Mesothelial cell of epicardium (in vitro differentiated cells): ENCODE data around the gene RNF224. TPM values are rescaled to one million over a fixed set of nuclear protein-coding genes. Genes with fewer than 3 reads are reported as not detected.

Experiments
- DNase-seq, 2 experiments: peaks; one replicate each; pipeline ENCODE4 v3.0.0; 2021; ENCODE audit warnings: low spot score in 2 of 2; ENCODE audit not compliant: unreplicated experiment in 2 of 2
- H3K27ac Mint-ChIP-seq: 2 replicates; pipeline ENCODE4 v1.8.0; 2021; ENCODE audit warnings: mixed read lengths
- H3K27me3 Mint-ChIP-seq: 2 replicates; pipeline ENCODE4 v1.8.0; 2021; ENCODE audit warnings: low read depth, mixed read lengths
- H3K36me3 Mint-ChIP-seq: 2 replicates; pipeline ENCODE4 v1.8.0; 2021; ENCODE audit warnings: mixed read lengths
- H3K4me1 Mint-ChIP-seq: 2 replicates; pipeline ENCODE4 v1.8.0; 2021; ENCODE audit warnings: mixed read lengths
- H3K4me3 Mint-ChIP-seq: 2 replicates; pipeline ENCODE4 v1.8.0; 2021; ENCODE audit warnings: mild to moderate bottlenecking, moderate library complexity, mixed read lengths
- H3K9me3 Mint-ChIP-seq: 2 replicates; pipeline ENCODE4 v1.8.0; 2021; ENCODE audit warnings: mixed read lengths
- total RNA-seq: library from RNA; stranded (reverse); gene quantifications from 3 replicates; pipeline ENCODE4 v1.2.1, GENCODE V29; 2021
- TF ChIP-seq, protein P1 (sequence below): fragments of 200-600 bp; sonication (generic); IDR thresholded peaks from one replicate; pipeline ENCODE4 v1.5.0; 2021; ENCODE audit warnings: antibody characterized with exemption; ENCODE audit not compliant: unreplicated experiment

RNF224 gene
- total RNA-seq, 1 donor from 2014 or later, result 0.16 TPM

DNA sequence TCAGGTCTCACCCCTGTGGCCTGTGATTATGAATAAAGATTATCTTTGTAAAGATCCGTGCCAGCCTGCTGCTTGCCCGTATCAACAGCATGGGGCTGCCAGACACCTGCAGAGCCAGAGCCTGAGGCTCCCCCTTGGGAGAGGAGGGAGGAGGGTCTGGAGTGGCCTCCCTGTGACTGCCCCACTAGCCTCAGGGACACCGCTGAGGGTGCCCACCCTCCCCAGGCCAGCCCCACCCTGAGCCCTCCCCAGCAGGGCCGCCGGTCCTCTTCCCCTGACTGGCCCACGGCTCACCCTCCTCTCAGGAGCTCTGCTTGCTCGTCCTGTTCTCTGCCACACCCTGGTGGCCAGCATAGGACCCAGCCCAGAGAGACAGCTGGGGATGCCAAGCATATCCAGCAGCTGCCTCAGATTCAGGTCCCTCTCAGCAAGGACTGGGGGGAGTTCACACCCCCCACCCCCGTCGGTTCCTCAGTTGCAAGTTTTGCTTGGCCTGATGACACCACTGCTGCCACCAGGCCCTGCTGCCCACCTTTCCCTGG is 36.9 kb upstream of the RNF224 start:
- no peak for DNase-seq
- no peaks in the 10 kb centered on the region for H3K27me3 Mint-ChIP-seq
- H3K4me1 Mint-ChIP-seq, result peaks cover 34% of the 10 kb centered on the region
- H3K36me3 Mint-ChIP-seq, result peaks cover 3% of the 10 kb centered on the region
- H3K27ac Mint-ChIP-seq, result peak overlapping the region; percentile 82
- TF ChIP-seq, protein P1, sequence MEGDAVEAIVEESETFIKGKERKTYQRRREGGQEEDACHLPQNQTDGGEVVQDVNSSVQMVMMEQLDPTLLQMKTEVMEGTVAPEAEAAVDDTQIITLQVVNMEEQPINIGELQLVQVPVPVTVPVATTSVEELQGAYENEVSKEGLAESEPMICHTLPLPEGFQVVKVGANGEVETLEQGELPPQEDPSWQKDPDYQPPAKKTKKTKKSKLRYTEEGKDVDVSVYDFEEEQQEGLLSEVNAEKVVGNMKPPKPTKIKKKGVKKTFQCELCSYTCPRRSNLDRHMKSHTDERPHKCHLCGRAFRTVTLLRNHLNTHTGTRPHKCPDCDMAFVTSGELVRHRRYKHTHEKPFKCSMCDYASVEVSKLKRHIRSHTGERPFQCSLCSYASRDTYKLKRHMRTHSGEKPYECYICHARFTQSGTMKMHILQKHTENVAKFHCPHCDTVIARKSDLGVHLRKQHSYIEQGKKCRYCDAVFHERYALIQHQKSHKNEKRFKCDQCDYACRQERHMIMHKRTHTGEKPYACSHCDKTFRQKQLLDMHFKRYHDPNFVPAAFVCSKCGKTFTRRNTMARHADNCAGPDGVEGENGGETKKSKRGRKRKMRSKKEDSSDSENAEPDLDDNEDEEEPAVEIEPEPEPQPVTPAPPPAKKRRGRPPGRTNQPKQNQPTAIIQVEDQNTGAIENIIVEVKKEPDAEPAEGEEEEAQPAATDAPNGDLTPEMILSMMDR, result no peak
- H3K9me3 Mint-ChIP-seq, result no peaks in the 10 kb centered on the region
- peak overlapping the region; percentile 94 for H3K4me3 Mint-ChIP-seq

DNA sequence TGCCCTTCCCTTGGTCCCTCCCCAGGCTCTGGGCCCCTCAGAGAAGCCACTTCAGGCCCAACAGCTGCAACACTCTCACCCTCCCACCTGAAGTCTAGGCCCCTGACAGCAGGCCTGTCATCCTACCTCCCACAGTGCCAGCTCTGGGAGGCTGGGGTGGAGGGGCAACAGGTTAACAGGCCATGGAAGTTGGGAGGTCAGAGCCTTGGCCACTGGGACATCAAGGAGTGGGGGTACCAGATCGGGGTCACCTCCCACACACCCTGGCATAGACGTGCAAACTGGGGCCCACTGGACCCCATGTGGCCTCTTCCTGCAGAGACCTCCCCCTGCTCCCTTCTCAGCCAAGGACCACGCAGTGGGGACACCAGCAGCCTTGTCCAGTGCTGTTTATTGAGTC is 36.1 kb upstream of the RNF224 start:
- TF ChIP-seq, protein P1, result no peak
- Mint-ChIP-seq H3K9me3 (no peaks in the 10 kb centered on the region), H3K27ac (peak overlapping the region; percentile 82), H3K4me1 (peaks cover 36% of the 10 kb centered on the region), H3K4me3 (peak overlapping the region; percentile 62), H3K27me3 (no peaks in the 10 kb centered on the region), H3K36me3 (peaks cover 3% of the 10 kb centered on the region)
- no peak for DNase-seq

DNA sequence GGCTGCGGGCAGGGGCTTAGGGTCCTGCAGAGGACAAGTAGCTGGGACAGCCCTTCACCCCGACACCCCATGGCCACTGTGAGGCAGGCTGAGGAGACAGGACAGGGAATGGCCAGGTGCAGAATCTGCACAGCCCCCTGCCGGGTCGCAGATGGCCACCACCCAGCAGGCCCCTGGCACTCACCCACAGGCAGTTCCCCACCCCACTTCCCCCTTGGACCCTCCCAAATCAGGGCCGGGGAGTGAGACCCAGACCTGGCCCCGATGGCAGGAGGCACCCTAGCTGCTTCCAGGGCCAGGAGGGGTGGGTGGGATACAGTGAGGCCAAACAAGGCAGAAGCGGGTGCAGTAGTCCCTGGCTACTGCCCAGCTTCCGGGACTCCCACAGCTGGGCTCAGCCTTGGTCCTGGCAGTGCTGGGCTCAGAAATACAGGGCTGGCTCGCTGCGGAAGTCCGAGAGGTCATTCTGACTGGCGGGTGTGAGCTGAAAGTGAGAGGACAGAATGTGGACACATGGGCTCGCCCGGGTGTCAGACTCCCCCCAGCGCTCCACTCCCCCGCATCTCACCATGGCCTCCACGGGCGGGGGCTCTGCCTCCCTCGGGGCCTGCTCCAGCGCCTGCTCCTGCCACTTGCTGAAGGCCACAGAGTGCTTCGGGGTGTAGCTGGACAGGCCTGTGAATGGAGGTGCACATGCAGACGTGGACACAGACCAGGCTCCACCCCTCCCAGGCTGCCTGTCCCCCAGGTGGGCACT is 35.4 kb upstream of the RNF224 start:
- TF ChIP-seq, protein P1, result no peak
- no peak for DNase-seq
- H3K4me3 Mint-ChIP-seq, result no peak overlapping the region
- no peak overlapping the region for H3K27ac Mint-ChIP-seq
- H3K27me3 Mint-ChIP-seq, result no peaks in the 10 kb centered on the region
- no peaks in the 10 kb centered on the region for H3K9me3 Mint-ChIP-seq
- peaks cover 3% of the 10 kb centered on the region for H3K36me3 Mint-ChIP-seq
- peaks cover 32% of the 10 kb centered on the region for H3K4me1 Mint-ChIP-seq

DNA sequence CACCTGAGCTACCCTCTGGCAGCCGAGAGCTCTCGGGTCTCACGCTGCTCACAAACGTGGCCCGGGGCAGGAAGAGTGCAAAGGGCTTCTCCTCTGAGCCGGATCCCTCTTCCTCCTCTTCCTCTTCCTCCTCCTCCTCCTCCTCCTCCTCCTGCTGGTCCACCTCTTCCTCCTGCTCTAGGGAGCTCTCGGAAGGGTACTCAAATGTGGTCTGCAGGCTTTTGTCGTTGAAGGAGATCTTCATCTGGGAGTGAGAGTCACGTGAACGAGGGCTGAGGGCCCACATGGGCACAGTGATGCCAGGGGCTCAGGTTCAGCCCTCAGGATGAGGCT is 34.9 kb upstream of the RNF224 start:
- Mint-ChIP-seq H3K36me3 (peaks cover 3% of the 10 kb centered on the region), H3K4me1 (peaks cover 27% of the 10 kb centered on the region), H3K4me3 (no peak overlapping the region), H3K27ac (no peak overlapping the region), H3K27me3 (no peaks in the 10 kb centered on the region), H3K9me3 (no peaks in the 10 kb centered on the region)
- no peak for DNase-seq
- TF ChIP-seq, protein P1, result no peak

DNA sequence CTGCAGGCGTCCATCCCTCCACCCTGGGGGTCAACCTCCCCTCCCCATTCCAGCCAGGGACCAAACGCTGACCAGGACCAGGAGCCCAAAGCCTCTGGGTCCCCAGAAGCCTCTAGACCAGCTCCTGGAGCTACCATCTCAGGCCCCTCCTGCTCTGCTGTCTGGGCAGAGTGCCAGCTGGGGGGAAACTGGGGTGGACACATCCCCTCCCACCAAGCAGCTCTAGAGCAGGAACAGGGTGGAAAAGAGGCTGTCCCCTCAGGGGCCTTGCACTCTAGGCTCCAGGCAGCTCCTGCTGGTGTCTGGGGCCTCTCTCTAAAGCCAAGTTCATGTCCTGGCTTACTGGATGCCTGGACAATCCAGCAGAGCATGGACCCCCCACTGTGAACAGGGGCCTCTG is 34.4 kb upstream of the RNF224 start:
- DNase-seq, result no peak
- TF ChIP-seq, protein P1, result no peak
- Mint-ChIP-seq H3K9me3 (no peaks in the 10 kb centered on the region), H3K36me3 (peaks cover 3% of the 10 kb centered on the region), H3K27me3 (no peaks in the 10 kb centered on the region), H3K4me1 (peaks cover 23% of the 10 kb centered on the region), H3K4me3 (no peak overlapping the region), H3K27ac (no peak overlapping the region)

DNA sequence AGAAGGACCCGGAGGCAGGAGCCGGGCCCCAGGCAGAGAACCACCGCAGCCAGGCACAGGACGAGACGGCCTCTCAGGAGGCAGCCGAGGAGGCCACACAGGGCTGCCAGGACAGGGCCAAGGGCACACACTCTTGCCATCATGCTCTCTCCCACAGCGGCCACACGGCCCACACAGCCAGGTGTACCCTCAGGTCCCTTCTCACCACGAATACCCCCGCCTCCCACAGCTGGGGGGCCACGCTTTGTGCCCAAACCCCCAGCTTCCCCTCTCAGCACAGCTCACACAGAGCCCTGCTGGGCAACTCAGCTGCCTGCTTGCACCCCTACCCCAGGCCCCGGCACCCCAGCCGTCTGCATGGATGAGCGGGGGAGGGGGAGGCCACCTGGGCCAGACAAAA is 33.5 kb upstream of the RNF224 start:
- H3K4me3 Mint-ChIP-seq, result no peak overlapping the region
- H3K27ac Mint-ChIP-seq, result no peak overlapping the region
- TF ChIP-seq, protein P1, result no peak
- no peaks in the 10 kb centered on the region for H3K9me3 Mint-ChIP-seq
- no peak for DNase-seq
- peaks cover 3% of the 10 kb centered on the region for H3K36me3 Mint-ChIP-seq
- H3K27me3 Mint-ChIP-seq, result no peaks in the 10 kb centered on the region
- H3K4me1 Mint-ChIP-seq, result peaks cover 27% of the 10 kb centered on the region
